ENCODE measurements around the gene SLC26A6. TPM values are rescaled to one million over a fixed set of nuclear protein-coding genes. Genes with fewer than 3 reads are reported as not detected.

The SLC26A6 gene
- polyA plus RNA-seq, 1 experiment, result 23.1 TPM

- DNase-seq (ENCODE audit: low read depth, low spot score), result no peak
- Histone ChIP-seq H3K9me3 (ENCODE audit: control insufficient read depth, insufficient read depth, low read length) (peaks cover 11% of the 10 kb centered on the region; the same call in 1 of the 2 replicates), H3K4me3 (ENCODE audit: low read depth, low read length) (no peak overlapping the region; the same call in 1 of the 2 replicates), H3K27me3 (ENCODE audit: control insufficient read depth, insufficient read depth, low read length) (peaks cover 9% of the 10 kb centered on the region), H3K27ac (ENCODE audit: low read depth, low read length) (peak overlapping the region; percentile 98)
- ChIA-PET CTCF (interaction anchor here (0.6 to 3.6 kb wide), 9 partner anchors 17 to 228 kb away, joined by 3 to 13 read pairs (median 4); partner anchors contain the start of gene SLC26A6), POLR2A (interaction anchor here (0.6 to 1.8 kb wide), 7 partner anchors 10 to 53 kb away, joined by 3 to 5 read pairs (median 4); partner anchors contain the start of genes IP6K2, NCKIPSD and SLC26A6)
- no peak for TF ChIP-seq CTCF (IDR thresholded peaks at IDR 0.05; ENCODE audit: low read depth, low read length)
These were observed 29.0 kb upstream of the SLC26A6 start for GRCh38 chr3:48664313-48664644.

GRCh38 chr3:48663489-48664312 lies 28.4 kb upstream of the SLC26A6 start:
- peak overlapping the region; percentile 66 for H3K4me3 ChIP-seq (ENCODE audit: low read depth, low read length)
- H3K9me3 ChIP-seq (ENCODE audit: control insufficient read depth, insufficient read depth, low read length), result peaks cover 11% of the 10 kb centered on the region; the same call in 1 of the 2 replicates
- ChIA-PET CTCF (interaction anchor here (0.6 to 3.6 kb wide), 9 partner anchors 17 to 228 kb away, joined by 3 to 13 read pairs (median 4); partner anchors contain the start of gene SLC26A6), POLR2A (interaction anchor here (0.6 to 2.4 kb wide), 13 partner anchors 10 to 103 kb away, joined by 3 to 12 read pairs (median 4); partner anchors contain the start of genes IP6K2, NCKIPSD and SLC26A6)
- TF ChIP-seq CTCF (IDR thresholded peaks at IDR 0.05; ENCODE audit: low read depth, low read length), result peak; percentile 74
- DNase-seq (ENCODE audit: low read depth, low spot score), result peak; percentile 98
- peaks cover 9% of the 10 kb centered on the region for H3K27me3 ChIP-seq (ENCODE audit: control insufficient read depth, insufficient read depth, low read length)
- peak overlapping the region; percentile 98 for H3K27ac ChIP-seq (ENCODE audit: low read depth, low read length)

GRCh38 chr3:48662753-48663488 lies 27.7 kb upstream of the SLC26A6 start, which contains the start of gene CELSR3:
TSS of gene CELSR3 (minus strand) at chr3:48662886. CDS start at chr3:48662634, 252 bp downstream.
- peaks cover 11% of the 10 kb centered on the region; the same call in 1 of the 2 replicates for H3K9me3 ChIP-seq (ENCODE audit: control insufficient read depth, insufficient read depth, low read length)
- ChIA-PET CTCF (interaction anchor here (0.6 to 3.6 kb wide), 6 partner anchors 21 to 227 kb away, joined by 3 to 13 read pairs (median 6); partner anchors contain the start of gene SLC26A6), POLR2A (interaction anchor here (0.5 to 2.4 kb wide), 14 partner anchors 9 to 508 kb away, joined by 3 to 12 read pairs (median 4); partner anchors contain the start of genes IP6K2, KLHDC8B, NCKIPSD and SLC26A6)

GRCh38 chr3:48662145-48662752 lies 27.0 kb upstream of the SLC26A6 start:
- no peak for TF ChIP-seq CTCF (IDR thresholded peaks at IDR 0.05; ENCODE audit: low read depth, low read length)
- POLR2A ChIA-PET, result interaction anchor here (0.6 to 2.4 kb wide), 8 partner anchors 9 to 509 kb away, joined by 3 to 12 read pairs (median 4); partner anchors contain the start of genes IP6K2, KLHDC8B and SLC26A6
- peak overlapping the region; percentile 66 for H3K4me3 ChIP-seq (ENCODE audit: low read depth, low read length)

More at GRCh38 chr3:48662753-48663488, 27.7 kb upstream of the SLC26A6 start, which contains the start of gene CELSR3:
- no peak for TF ChIP-seq CTCF (IDR thresholded peaks at IDR 0.05; ENCODE audit: low read depth, low read length)
- peak; percentile 85 for DNase-seq (ENCODE audit: low read depth, low spot score)
- Histone ChIP-seq H3K4me3 (ENCODE audit: low read depth, low read length) (peak within 1 kb of the TSS; percentile 66), H3K27me3 (ENCODE audit: control insufficient read depth, insufficient read depth, low read length) (peaks cover 10% of the 10 kb centered on the region), H3K27ac (ENCODE audit: low read depth, low read length) (peak within 1 kb of the TSS; percentile 98)

More at GRCh38 chr3:48662145-48662752, 27.0 kb upstream of the SLC26A6 start:
- DNase-seq (ENCODE audit: low read depth, low spot score), result no peak
- Histone ChIP-seq H3K9me3 (ENCODE audit: control insufficient read depth, insufficient read depth, low read length) (peaks cover 11% of the 10 kb centered on the region; the same call in 1 of the 2 replicates), H3K27ac (ENCODE audit: low read depth, low read length) (no peak overlapping the region), H3K27me3 (ENCODE audit: control insufficient read depth, insufficient read depth, low read length) (peaks cover 11% of the 10 kb centered on the region)
- CTCF ChIA-PET, result interaction anchor here (0.6 to 3.6 kb wide), 6 partner anchors 22 to 226 kb away, joined by 3 to 13 read pairs (median 6); partner anchors contain the start of gene SLC26A6
